HG03460 (cell line): ENCODE results near the gene C9orf43.
"Not testable (repeated sequence)": the region's sequence is repeated elsewhere in the genome, so short reads cannot be mapped to it uniquely, and the experiment has no call there.

Source experiments
- ATAC-seq: cut with Tn5 transposase; IDR thresholded peaks from one replicate; pipeline ENCODE4 v1.9.1; 2021; ENCODE audit not compliant: unreplicated experiment

Gene C9orf43

DNA sequence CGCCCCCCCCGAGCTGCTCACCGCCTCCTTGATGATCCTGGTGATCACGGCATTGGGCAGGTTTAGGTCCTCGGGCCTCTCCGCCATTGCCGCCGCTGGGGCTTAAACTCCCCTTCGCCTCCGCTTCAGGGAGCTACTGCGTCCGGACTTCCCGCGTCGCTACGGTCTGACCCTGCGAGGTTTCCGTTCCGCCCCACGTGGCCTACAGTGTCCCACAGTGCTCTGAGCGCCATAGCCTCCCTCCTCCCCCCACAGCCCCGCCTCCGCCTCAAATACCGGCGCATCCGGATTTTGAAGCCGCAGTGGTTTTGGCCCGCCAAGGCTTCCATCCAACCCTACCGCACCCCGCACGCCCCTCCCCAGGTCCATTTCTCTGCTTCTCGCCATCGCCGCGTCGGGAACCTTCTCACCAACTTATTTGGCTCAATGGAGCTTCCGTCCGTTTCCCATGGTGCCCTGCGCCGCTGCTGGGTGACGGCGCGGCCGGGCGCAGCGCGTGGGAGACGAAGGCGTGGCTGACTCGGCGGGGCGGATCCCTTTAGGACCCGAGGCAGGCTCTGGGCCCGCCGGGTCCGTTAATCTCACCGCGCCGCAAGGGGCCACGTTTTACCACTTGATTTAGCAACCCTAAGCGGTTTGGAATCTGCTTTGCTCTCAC, at the start of gene C9orf43, which contains the start of gene POLE3:
Gene C9orf43, plus strand, starts transcription at position 541 of the 658 bp plus-strand sequence. CDS start 2,747 bp downstream, outside the sequence.
Gene POLE3, minus strand, starts transcription at position 469 of the 658 bp plus-strand sequence. Its CDS starts 382 bp downstream, at position 87.
- peak; percentile 93 for ATAC-seq

DNA sequence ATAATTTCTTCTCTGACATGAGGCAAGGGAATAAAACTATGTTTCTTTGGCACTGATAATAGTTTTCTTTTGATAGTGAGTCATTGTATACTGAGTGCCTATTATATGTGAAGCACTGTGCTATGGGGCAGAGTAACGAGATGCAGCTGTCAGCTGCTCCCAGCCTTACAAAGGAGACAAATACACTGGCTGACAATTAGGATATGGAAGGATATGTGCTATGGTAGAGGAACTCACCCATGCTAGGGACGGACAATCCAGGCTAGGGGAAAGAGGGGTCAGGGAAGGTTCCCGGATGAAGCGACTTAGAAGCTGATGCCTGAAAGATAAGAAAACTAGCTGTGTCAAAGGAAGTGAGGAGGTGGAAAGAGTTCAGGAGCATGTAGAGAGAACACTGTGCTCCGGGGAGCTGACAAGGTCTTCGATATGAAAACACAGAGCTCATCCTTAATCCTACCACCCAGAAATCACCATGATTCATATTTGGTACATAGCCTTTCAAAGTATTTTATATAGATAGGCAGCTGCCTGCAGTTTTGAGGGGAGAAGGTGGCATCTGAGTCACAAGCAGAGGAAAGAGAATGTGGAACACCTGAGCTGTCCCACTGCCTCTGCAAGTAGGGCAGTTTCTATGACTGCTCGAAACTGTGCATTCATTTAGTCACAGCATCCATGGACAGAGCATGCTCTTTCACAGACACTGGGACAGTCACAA, 49.1 kb upstream of the C9orf43 start:
- no peak for ATAC-seq

DNA sequence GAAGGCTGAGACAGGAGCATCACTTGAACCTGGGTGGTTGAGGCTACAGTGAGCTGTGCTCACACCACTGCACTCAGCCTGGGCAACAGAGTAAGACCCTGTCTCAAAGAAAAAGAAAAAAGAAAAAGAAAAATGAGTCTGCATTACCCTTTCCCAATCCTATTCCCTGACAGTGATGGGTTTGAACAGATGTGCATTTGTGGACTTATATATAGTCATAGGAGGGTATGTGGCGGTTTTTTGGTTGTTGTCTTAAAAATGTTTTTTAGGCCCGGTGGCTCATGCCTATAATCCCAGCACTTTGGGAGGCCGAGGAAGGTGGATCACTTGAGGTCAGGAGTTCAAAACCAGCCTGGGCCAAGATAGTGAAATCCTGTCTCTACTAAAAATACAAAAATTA, 47.2 kb upstream of the C9orf43 start:
- no peak for ATAC-seq

GRCh38 chr9:113364951-113365350, 45.6 kb upstream of the C9orf43 start:
- ATAC-seq, result no peak

DNA sequence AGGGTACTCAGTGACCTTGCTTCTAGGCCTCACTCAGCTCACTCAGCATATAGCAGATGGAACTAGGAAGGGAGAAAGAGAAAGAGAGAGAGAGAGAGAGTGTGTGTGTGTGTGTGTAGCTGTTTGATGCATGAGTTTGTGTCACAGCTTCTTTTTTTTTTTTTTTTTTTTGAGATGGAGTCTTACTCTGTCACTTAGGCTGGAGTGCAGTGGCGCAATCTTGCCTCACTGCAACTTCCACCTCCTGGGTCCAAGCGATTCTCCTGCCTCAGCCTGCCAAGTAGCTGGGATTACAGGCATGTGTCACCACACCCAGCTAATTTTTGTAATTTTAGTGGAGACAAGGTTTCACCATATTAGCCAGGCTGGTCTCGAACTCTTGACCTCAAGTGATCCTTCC, 44.9 kb upstream of the C9orf43 start:
- not testable (repeated sequence) for ATAC-seq

DNA sequence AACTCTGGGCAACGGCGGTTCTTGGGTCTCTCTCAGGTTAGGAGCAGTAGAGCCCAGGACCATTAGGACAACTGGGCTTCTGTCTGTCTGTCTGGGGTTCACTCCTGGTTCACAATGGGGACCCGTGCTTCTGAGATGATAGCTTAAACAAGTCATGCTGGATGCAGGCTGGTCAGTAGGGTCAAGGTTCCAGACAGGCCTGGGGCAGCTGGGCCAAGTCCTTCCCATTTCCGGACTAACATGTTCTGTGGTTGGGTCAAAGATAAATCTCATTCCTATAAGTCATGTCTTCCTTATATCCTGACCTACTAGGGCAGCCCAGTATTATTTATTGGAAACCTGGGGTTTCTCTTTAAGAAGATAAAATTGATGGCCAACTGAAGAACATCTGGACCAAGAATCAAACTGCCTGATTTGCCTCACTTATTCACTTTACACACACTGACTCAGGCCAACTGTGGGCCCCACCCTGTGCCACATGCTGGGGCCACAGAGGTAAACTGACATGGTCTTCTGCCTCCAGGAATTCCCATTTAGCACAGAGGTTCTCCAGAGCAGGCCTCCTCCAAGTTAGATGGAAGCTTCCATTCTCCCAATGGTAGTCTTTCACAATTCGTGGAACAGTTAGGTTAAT, 42.1 kb upstream of the C9orf43 start:
- no peak for ATAC-seq

GRCh38 chr9:113368982-113369854, 41.3 kb upstream of the C9orf43 start:
- no peak for ATAC-seq

- no peak for ATAC-seq
Measured at GRCh38 chr9:113369855-113370140, 40.7 kb upstream of the C9orf43 start.

DNA sequence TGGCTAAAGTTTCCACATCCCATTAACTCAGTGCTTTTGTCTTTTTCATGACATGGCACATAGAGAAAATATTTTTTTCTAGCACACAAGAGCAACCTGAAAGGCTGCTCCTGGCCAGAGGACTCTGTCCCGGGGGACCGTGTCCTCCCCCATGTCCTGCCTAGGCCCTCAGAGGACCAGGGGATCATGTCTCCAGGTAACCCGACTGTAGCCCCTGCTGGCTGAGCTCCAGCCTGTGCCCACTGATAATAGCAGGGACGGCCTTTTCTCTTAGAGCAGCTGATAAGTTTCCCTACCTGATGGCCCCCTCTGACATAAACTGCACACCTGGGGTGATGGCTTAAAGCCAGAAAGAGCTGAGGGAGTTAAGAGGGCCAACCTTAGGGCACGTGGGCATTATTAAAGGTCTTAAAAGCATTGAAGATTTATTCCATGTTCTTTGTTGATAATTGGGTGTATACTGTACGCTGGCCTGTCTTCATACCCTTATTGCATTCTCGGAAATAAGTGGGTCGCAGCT, 39.7 kb upstream of the C9orf43 start:
- no peak for ATAC-seq

DNA sequence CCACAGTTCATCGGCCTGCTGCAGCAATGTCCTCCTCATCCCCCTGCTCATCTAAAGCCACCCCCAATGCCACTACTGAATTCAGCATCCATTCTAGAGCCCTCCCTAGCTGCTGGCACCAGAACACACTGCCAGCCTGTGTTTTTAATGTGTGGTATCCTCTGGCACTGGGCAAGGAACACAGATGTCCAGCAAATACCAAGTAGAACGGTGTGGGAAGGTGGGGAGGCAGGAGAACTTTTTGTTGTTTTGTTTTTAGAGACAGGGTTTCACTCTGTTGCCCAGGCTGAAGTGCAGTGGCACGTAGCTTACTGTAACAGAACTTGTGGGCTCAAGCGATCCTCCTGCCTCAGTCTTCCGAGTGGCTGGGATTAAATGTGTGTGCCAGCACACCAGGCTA, 38.5 kb upstream of the C9orf43 start:
- no peak for ATAC-seq

DNA sequence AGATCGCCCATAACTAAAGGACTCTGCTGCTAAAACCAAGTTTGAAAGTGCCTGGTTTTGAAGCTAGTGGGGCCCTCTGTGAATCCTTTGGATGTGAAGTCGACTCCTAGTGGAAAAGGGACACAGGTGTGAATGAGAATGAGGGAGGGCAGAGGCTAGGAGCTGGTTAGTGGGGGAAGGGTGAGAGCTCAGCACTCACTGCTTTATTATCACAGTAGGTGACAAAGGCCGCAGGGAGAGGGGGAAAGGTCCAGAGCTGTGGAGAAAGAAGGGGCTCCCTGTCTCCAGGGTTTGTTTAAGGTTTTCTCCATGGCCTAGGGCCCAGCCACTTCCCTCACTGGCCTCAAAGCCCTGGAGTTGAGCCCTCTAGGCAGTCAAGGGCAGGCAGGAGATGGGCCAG, 37.3 kb upstream of the C9orf43 start:
- no peak for ATAC-seq

DNA sequence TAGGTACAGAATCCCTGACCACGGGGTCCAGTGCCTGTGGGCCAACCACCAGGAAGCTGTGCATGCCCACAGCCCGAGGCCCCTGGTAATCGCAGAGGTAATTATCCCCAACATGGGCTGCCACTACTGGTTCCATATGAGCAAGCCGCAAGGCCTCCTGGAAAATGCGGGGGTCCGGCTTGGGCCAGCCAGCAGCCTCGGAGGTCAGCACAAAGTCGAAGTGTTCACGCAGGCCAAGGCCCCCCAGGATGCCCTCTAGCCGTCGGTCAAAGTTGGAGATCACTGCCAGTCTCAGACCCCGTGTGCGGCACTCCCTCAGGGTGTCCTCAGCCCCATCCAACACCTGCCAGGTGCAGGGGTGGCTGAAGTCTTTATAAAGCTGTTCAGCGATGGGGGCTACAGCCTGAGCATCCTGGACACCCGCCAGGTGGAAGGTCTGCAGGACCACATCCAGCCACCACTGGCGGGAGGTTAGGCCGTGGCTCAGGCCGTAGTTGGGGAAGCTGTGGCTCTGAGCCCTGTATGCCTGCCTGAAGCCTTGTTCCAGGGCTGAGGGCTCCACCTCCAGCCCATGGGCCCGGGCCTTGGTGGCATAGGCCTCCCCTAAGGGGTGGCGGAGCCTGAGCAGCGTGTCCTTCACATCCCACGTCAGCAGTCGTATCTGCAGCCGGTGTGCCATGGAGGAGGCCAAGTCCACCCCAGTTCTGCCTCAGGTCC, 36.7 kb upstream of the C9orf43 start:
- no peak for ATAC-seq

DNA sequence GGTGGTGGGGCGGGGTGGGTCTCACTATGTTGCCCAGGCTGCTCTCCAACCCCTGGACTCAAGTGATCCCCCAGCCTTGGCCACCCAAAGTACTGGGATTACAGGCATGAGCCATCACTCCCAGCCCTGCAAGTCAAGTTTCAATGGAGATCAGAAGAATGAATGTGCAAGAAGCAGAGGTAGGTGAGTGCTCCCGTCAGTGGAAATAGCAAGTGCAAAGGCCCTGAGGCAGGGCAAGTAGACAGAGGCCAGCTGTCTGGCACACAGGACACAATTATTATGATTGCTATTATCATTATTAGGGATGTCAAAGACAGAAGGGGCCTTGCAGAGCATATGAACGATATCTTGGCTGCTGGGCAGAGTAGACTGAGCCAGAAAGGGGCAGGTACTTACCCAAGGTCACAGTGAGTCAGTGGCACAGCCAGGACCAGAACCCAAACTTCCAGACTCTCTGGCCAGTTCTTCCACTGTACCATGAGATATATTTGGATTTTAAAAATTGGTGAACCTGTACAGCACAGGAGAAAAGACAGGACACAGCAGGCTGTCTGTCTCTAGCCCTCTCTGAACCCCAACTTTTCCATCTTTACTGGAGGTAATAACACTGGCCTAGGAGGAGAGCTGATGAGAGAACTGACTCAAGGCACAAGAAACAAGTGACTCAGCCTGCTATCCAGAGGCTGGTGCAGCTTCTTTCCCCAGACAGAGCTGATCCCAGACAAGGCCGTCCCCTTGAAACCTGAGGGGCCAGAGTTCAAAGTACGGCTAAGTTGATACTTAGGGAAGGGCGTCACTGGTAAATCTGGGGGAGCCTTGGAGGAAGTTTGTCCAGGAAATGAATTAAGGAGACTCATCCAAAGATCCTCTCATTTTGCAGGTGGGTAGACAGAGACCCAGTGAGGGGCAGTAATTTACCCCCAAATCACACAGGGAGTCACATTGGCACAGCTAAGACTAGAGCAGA, 35.2 kb upstream of the C9orf43 start:
- ATAC-seq, result no peak

GRCh38 chr9:113376634-113377567, 33.6 kb upstream of the C9orf43 start, which contains the start of gene HDHD3:
Gene HDHD3, minus strand, starts transcription at chr9:113376986. Its CDS starts 2,632 bp downstream, at chr9:113374354.
- peak; percentile 63 for ATAC-seq

GRCh38 chr9:113379094-113379828, 31.3 kb upstream of the C9orf43 start:
- ATAC-seq, result not testable (repeated sequence)

- ATAC-seq, result not testable (repeated sequence)
Measured at GRCh38 chr9:113379829-113380210, 30.7 kb upstream of the C9orf43 start.

DNA sequence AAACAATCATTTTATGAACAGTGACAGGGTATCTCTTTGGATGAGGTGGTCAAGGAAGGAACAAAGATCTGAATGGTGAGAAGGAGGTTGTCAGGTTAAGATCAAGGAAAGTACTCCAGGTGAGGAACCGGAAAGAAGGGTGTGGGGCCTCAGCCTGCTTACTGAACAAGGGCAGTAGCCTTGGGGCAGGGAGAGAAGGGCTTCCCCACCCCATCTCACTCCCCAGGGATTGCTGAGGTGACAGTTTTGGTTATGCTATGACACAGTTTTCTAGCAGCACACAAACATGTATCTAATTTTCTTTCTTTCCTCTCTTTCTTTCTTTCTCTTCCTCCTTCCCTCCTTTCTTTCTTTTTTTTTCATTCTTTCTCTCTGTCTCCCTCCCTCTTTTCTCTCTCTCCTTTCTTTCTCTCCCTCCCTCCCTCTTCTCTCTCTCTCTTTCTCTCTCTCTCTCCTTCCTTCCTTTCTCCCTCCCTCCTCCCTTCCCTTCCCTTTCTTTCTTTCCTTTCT, 29.6 kb upstream of the C9orf43 start:
- ATAC-seq, result peak; percentile 68
